DOHH2 (cell line): ENCODE data around the gene KIR3DL2.
"Not testable (repeated sequence)": the region's sequence is repeated elsewhere in the genome, so short reads cannot be mapped to it uniquely, and the experiment has no call there.

ENCODE experiments used
- H3F3A ChIP-seq: fragments of 200-600 bp; sonication (generic), shearing (Covaris generic); 2 replicates; pipeline ENCODE4 v1.6.0; 2016; ENCODE audit warnings: antibody characterized with exemption, mild to moderate bottlenecking; ENCODE audit not compliant: control insufficient read depth, insufficient read depth
- H3K27ac ChIP-seq: fragments of 200-600 bp; sonication (generic); 2 replicates; pipeline ENCODE4 v1.5.1; 2014; ENCODE audit warnings: low read depth, mild to moderate bottlenecking, low read length, moderate library complexity
- H3K27me3 ChIP-seq: fragments of 200-600 bp; sonication (generic); 2 replicates; pipeline ENCODE4 v1.6.1; 2014; ENCODE audit warnings: mild to moderate bottlenecking, low read length, mixed read lengths; ENCODE audit not compliant: control insufficient read depth
- H3K36me3 ChIP-seq: fragments of 200-600 bp; sonication (generic); 2 replicates; pipeline ENCODE4 v1.6.1; 2014; ENCODE audit warnings: mild to moderate bottlenecking, low read length, moderate library complexity, mixed read lengths; ENCODE audit not compliant: control insufficient read depth
- H3K4me1 ChIP-seq: fragments of 200-600 bp; sonication (generic); 2 replicates; pipeline ENCODE4 v1.6.1; 2014; ENCODE audit warnings: mild to moderate bottlenecking, low read length, mixed read lengths; ENCODE audit not compliant: control insufficient read depth
- H3K4me2 ChIP-seq: fragments of 200-600 bp; sonication (generic); 2 replicates; pipeline ENCODE4 v1.6.0; 2014; ENCODE audit warnings: mild to moderate bottlenecking, low read length, moderate library complexity
- H3K4me3 ChIP-seq: fragments of 200-600 bp; sonication (generic); 2 replicates; pipeline ENCODE4 v1.5.1; 2014; ENCODE audit warnings: mild to moderate bottlenecking, low read length, mixed read lengths
- H3K79me2 ChIP-seq: fragments of 200-600 bp; sonication (generic); 2 replicates; pipeline ENCODE4 v1.6.1; 2014; ENCODE audit warnings: mild to moderate bottlenecking, low read length, mixed read lengths; ENCODE audit not compliant: control insufficient read depth
- H3K9me2 ChIP-seq: fragments of 200-600 bp; sonication (generic); replicated peaks from 2 replicates; pipeline ENCODE4 v1.6.1; 2014; ENCODE audit warnings: mild to moderate bottlenecking, low read length, mixed read lengths; ENCODE audit not compliant: control insufficient read depth
- H3K9me3 ChIP-seq: fragments of 200-600 bp; sonication (generic); 2 replicates; pipeline ENCODE4 v1.6.1; 2014; ENCODE audit warnings: antibody characterized with exemption, low read length, mixed read lengths; ENCODE audit not compliant: control insufficient read depth, insufficient read depth
- H4K20me1 ChIP-seq: fragments of 200-600 bp; sonication (generic); 2 replicates; pipeline ENCODE4 v1.6.0; 2014; ENCODE audit warnings: low read depth, mild to moderate bottlenecking, antibody characterized with exemption, low read length, moderate library complexity; ENCODE audit not compliant: control insufficient read depth, insufficient read depth
- CTCF ChIP-seq: fragments of 200-600 bp; sonication (generic); IDR thresholded peaks from one replicate; pipeline ENCODE4 v1.5.1; 2014; ENCODE audit warnings: antibody characterized with exemption, mild to moderate bottlenecking, low read depth, low read length; ENCODE audit not compliant: poor library complexity, severe bottlenecking
- EZH2phosphoT487 ChIP-seq: fragments of 200-600 bp; sonication (generic); IDR thresholded peaks from 2 replicates; pipeline ENCODE4 v1.6.1; 2017; ENCODE audit warnings: borderline replicate concordance, mild to moderate bottlenecking, antibody characterized with exemption, low read length, moderate library complexity, mixed read lengths

The KIR3DL2 gene

GRCh38 chr19:54906819-54907218 lies 56.6 kb downstream of the KIR3DL2 start:
- TF ChIP-seq CTCF (no peak), EZH2phosphoT487 (no peak)
- Histone ChIP-seq H3K27ac (no peak overlapping the region), H3K4me2 (no peak overlapping the region), H3K4me1 (no peaks in the 10 kb centered on the region; the same call in 1 of the 2 replicates), H3K36me3 (no peaks in the 10 kb centered on the region), H3K27me3 (peaks cover 14% of the 10 kb centered on the region; the same call in 1 of the 2 replicates), H3K4me3 (no peak overlapping the region), H3K9me2 (no peaks in the 10 kb centered on the region), H3F3A (no peaks in the 10 kb centered on the region), H4K20me1 (no peaks in the 10 kb centered on the region), H3K9me3 (no peaks in the 10 kb centered on the region), H3K79me2 (no peaks in the 10 kb centered on the region)

GRCh38 chr19:54907899-54908298 lies 57.7 kb downstream of the KIR3DL2 start:
- not testable (repeated sequence) for H3K4me1 ChIP-seq, H3K4me2 ChIP-seq, H3K9me2 ChIP-seq, H3K36me3 ChIP-seq, H3F3A ChIP-seq, H3K9me3 ChIP-seq, H4K20me1 ChIP-seq, H3K4me3 ChIP-seq, H3K27ac ChIP-seq, H3K79me2 ChIP-seq
- H3K27me3 ChIP-seq: peaks cover 14% of the 10 kb centered on the region; the same call in 1 of the 2 replicates
